ENCODE data around the gene TRIP12.
"Not testable (repeated sequence)": the region's sequence is repeated elsewhere in the genome, so short reads cannot be mapped to it uniquely, and the experiment has no call there.

Gene TRIP12

DNA sequence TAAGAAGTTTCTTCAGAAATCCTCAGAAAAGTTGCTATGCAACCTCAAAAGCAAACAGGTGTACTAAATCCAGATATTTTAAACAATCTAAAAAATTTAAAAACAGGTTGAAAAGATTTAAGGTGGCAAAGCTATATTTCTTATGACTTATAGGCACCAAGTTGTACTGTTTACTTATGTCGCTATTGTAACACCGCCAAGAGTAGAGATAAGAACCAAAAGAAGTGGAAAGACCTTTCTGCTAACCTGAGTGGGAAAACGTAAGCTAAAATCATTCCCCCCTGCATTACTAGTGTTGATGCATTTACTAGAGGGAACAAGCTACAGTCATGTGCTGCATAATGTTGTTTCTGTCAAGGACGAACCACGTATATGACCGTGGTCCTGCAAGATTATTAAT, 83.1 kb downstream of the TRIP12 start:
- FAIRE-seq: no peak

DNA sequence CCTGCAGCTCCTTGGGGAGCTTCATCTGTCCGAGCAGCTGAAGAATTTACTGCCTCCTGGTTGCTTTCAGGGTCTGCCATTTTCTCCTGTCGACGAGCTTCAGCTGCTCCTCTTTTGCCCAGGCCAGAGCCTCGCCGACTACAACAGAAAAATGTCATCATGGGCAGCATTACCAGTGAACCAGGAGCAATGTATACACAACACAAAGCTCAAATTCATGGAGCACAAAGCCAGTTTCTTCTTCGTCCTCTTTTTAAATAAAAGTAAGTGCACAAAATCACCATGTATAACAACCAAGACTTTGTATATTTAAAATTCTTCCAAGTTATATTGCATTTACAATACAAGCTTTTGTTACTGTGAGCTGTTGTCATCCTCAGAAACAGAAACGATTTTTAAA, 85.0 kb downstream of the TRIP12 start:
- FAIRE-seq: no peak
- DNase-seq (ENCODE audit: extremely low spot score, insufficient read length, low read depth): no peak

More for the DNA sequence above, 83.1 kb downstream of the TRIP12 start:
- no peak for DNase-seq (ENCODE audit: extremely low spot score, insufficient read length, low read depth)

GRCh38 chr2:229835596-229836283, 86.1 kb downstream of the TRIP12 start:
- FAIRE-seq (no peak), DNase-seq (ENCODE audit: extremely low spot score, insufficient read length, low read depth) (no peak)

DNA sequence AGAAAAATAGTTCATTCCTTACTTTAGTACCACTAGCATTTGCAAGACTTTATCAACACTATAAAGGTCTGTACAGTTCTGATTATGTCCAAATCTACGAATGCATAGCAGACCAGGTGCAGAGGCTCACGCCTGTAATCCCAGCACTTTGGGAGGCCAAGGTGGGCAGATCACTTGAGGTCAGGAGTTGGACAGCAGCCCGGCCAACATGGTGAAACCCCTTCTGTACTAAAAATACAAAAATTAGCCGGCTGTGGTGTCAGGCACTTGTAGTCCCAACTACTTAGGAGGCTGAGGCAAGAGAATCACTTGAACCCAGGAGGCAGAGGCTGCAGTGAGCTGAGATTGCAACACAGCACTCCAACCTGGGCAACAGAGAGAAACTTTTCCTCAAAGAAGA, 87.4 kb downstream of the TRIP12 start:
- not testable (repeated sequence) for FAIRE-seq; DNase-seq (ENCODE audit: extremely low spot score, insufficient read length, low read depth)

DNA sequence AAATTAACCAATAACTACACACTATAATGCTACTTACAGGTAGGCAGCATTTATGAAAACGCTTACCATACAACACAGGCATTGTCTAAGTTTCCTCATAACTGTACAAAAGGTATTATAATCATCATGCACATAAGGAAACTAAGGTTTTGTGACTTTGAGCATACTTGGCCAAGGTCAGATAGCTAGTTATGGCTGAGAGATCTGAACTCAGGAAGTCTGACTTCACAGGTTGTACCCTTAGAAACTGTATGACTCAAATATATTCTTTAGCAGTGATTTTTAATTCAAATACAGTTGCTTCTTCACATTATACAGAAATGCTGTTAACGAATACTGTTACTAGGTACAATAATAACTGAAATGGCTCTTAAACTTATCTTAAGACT, 89.3 kb downstream of the TRIP12 start:
- DNase-seq (ENCODE audit: extremely low spot score, insufficient read length, low read depth): no peak
- FAIRE-seq: peak; percentile 74

GRCh38 chr2:229831805-229832509, 89.9 kb downstream of the TRIP12 start:
- FAIRE-seq: no peak
- no peak for DNase-seq (ENCODE audit: extremely low spot score, insufficient read length, low read depth)

- DNase-seq (ENCODE audit: extremely low spot score, insufficient read length, low read depth) (no peak), FAIRE-seq (no peak)
These were observed 96.3 kb downstream of the TRIP12 start for GRCh38 chr2:229825476-229825875.

DNA sequence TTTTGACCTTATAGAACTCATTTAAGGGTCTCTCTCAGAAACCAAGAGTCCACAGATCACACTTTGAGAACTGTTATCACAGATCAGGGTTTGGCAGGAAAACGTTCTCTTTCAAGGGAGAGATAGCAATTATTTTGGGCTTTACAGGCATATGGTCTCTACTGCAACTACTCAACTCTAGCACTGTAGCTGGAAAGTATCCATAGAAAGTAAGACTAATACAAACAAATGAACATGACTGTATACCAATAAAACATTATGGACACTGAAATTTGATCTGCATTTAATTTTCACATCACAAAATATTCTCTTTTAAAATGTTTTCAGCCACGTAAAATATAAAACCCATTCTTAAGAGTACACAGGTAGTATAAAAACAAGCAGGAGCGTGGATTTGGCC, 100.5 kb downstream of the TRIP12 start:
- peak; percentile 12 for FAIRE-seq

GRCh38 chr2:229818230-229818629, 103.6 kb downstream of the TRIP12 start:
- FAIRE-seq (no peak), DNase-seq (ENCODE audit: extremely low spot score, insufficient read length, low read depth) (no peak)

More for the DNA sequence above, 100.5 kb downstream of the TRIP12 start:
- no peak for DNase-seq (ENCODE audit: extremely low spot score, insufficient read length, low read depth)

GRCh38 chr2:229815858-229816257, 106.0 kb downstream of the TRIP12 start:
- DNase-seq (ENCODE audit: extremely low spot score, insufficient read length, low read depth) (no peak), FAIRE-seq (no peak)

- FAIRE-seq (no peak), DNase-seq (ENCODE audit: extremely low spot score, insufficient read length, low read depth) (no peak)
These were observed 106.5 kb downstream of the TRIP12 start for GRCh38 chr2:229815342-229815741.

DNA sequence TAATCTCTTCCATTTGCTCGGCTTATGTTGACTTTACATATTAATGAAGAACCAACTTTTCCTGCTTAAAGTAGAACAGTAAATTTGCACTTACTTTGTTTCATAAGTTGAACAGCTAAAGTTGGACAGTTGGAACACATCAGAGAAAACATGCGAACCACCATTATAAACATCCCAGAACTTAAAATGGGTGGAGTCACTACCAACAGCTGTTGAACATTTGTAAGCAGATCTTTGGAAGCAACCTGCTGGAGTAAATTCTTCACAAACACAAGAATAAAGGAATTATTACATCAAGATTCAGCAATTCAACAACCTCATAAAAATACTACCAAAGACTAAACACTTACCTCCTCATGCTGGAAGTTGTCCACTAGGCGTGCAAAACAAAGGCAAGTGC, 111.0 kb downstream of the TRIP12 start:
- FAIRE-seq (no peak), DNase-seq (ENCODE audit: extremely low spot score, insufficient read length, low read depth) (no peak)

GRCh38 chr2:229805559-229805958, 116.2 kb downstream of the TRIP12 start:
- DNase-seq (ENCODE audit: extremely low spot score, insufficient read length, low read depth): no peak
- no peak for FAIRE-seq

GRCh38 chr2:229802785-229803184, 119.0 kb downstream of the TRIP12 start:
- FAIRE-seq (no peak), DNase-seq (ENCODE audit: extremely low spot score, insufficient read length, low read depth) (no peak)

- DNase-seq (ENCODE audit: extremely low spot score, insufficient read length, low read depth) (peak; percentile 17), FAIRE-seq (peak; percentile 88)
These were observed 120.6 kb downstream of the TRIP12 start for GRCh38 chr2:229800997-229801754.

DNA sequence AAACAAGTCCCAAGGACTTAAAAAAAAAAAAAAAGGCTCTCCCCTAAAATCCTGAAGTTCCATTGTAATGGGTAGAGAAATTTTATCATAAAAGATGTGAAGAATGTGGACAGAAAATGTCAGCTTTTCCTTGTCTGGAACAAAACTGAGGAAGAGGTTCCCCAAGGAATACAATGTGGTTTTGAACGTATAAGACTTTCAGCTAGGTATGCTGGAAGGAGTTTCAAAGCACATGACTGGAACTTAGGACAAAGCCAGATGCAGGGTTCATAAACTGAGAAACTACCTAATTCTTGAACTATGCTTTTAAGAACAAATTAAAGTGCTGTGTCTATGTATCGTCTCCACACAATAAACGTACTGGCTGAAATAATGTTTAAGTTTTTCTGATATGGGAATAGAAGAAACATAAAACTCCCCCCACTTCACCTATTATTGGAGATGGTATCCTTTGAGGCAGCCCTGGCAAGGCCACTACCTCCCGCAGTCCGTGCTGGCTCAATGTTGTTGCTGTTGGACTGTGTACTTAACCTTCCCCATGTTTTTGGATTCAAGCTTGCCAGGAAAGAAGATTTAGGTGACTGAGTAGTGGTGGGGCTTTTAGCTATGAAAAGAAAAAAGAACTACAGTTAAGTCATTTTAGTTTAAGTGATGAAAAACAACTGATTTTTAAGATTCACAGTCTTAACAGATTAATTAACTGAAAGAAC, 123.2 kb downstream of the TRIP12 start:
- FAIRE-seq (no peak), DNase-seq (ENCODE audit: extremely low spot score, insufficient read length, low read depth) (no peak)

DNA sequence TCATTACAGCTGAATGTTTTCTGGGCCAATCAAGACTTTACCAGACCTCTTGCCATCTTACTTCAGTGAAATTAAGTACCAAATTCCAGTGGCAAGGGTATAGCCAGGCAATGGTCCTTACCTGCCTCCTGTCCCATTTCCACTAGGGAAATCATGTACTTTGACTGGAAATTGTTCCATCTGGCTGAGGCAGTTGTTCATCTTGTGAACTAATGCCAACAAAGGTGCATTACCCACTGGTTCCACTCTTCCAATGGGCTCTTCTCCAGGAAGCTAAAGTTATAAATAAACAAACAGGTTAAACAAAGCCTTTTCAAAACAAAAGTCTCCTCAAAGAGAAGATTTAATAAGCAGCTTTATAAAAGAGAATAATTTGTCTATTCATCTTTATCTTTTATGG, 126.8 kb downstream of the TRIP12 start:
- no peak for DNase-seq (ENCODE audit: extremely low spot score, insufficient read length, low read depth)
- no peak for FAIRE-seq

DNA sequence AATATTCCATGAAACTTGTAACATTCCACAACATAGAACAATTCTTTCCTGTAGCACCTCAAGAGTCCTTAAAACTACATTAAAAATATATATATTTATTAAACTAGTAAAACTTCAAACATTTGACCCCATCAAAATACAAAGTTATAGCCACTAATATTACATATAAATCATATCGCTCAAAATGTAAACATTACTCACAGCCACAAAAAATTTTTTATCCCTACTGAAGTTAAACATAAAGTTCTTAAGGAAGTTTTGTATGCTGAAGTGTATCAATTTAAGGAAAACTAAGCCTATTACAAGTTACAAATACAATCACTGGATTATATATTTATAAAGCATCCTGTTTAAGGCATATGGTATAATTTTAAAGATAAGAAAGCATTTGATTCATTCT, 127.2 kb downstream of the TRIP12 start:
- no peak for DNase-seq (ENCODE audit: extremely low spot score, insufficient read length, low read depth)
- no peak for FAIRE-seq

- DNase-seq (ENCODE audit: extremely low spot score, insufficient read length, low read depth): not testable (repeated sequence)
These were observed 135.5 kb downstream of the TRIP12 start for GRCh38 chr2:229786289-229786688.

DNA sequence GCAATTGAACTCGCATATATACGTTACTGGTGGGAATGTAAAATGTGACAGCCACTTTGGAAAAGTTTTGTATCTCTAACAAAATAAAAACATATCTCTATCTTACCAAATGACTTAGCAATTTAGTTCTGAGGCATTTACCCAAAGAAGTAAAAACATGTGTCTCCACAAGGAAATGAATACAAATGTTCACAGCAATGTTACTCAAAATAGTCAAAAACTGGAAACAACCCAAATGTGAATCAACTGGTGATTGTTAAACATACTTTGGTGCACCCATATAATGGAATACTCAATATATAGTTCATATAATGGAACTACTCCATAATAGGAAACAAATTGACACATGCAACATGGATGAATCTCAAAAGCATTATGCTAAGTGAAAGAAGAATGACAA, 137.0 kb downstream of the TRIP12 start:
- FAIRE-seq (no peak), DNase-seq (ENCODE audit: extremely low spot score, insufficient read length, low read depth) (no peak)

More at GRCh38 chr2:229786289-229786688, 135.5 kb downstream of the TRIP12 start:
- FAIRE-seq: not testable (repeated sequence)
